ENCODE data around the gene MAP4K2.

GRCh38 chr11:64762277-64762673 lies 40.7 kb downstream of the MAP4K2 start:
- TF ChIP-seq, protein P1, sequence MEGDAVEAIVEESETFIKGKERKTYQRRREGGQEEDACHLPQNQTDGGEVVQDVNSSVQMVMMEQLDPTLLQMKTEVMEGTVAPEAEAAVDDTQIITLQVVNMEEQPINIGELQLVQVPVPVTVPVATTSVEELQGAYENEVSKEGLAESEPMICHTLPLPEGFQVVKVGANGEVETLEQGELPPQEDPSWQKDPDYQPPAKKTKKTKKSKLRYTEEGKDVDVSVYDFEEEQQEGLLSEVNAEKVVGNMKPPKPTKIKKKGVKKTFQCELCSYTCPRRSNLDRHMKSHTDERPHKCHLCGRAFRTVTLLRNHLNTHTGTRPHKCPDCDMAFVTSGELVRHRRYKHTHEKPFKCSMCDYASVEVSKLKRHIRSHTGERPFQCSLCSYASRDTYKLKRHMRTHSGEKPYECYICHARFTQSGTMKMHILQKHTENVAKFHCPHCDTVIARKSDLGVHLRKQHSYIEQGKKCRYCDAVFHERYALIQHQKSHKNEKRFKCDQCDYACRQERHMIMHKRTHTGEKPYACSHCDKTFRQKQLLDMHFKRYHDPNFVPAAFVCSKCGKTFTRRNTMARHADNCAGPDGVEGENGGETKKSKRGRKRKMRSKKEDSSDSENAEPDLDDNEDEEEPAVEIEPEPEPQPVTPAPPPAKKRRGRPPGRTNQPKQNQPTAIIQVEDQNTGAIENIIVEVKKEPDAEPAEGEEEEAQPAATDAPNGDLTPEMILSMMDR (IDR thresholded peaks at IDR 0.05): no peak
- no peak for TF ChIP-seq POLR2A (IDR thresholded peaks at IDR 0.05)

Measured in uterus (tissue), 2 donors.